Caco-2 (cell line): ENCODE data around the gene HOXB7. TPM values are rescaled to one million over a fixed set of nuclear protein-coding genes. Genes with fewer than 3 reads are reported as not detected.

ENCODE experiments used
- BruUV-seq: library from RNA; stranded (reverse); fragments of 400-500 nt; replicated peaks from 2 replicates; lab custom pipeline; 2021; lab: Mats Ljungman, UMichigan
- CTCF ChIA-PET: fragments of 300-600 bp; sonication (Branson Sonifier 250); formaldehyde crosslinking; loops from one replicate; lab custom pipeline; 2022; ENCODE audit warnings: antibody characterized with exemption; lab: Charles Lee
- POLR2A ChIA-PET: fragments of 300-600 bp; sonication (Branson Sonifier 250); formaldehyde crosslinking; loops from one replicate; lab custom pipeline; 2022; ENCODE audit warnings: antibody characterized with exemption; lab: Charles Lee
- DNase-seq, 2 experiments: peaks; one replicate each; pipeline versions ENCODE4 v3.0.0 to v3.0.0-alpha.2; 2020 to 2022
- H3K27me3 ChIP-seq: replicated peaks from 2 replicates; pipeline ENCODE4 v1.6.0; 2011; ENCODE audit warnings: low read length; ENCODE audit not compliant: control insufficient read depth, insufficient read depth
- H3K36me3 ChIP-seq: 2 replicates; pipeline ENCODE4 v1.5.1; 2011; ENCODE audit warnings: low read length; ENCODE audit not compliant: control insufficient read depth, insufficient read depth
- H3K4me1 ChIP-seq: fragments of 250-450 bp; sonication (Bioruptor Pico); 2 replicates; pipeline ENCODE4 v1.5.1; 2020; ENCODE audit warnings: mild to moderate bottlenecking
- H3K4me3 ChIP-seq: 2 replicates; pipeline ENCODE4 v1.5.1; 2011; ENCODE audit warnings: low read depth, mild to moderate bottlenecking, control low read depth, low read length
- H3K9me3 ChIP-seq: fragments of 250-450 bp; sonication (Bioruptor Pico); 2 replicates; pipeline ENCODE4 v1.5.1; 2020; ENCODE audit warnings: mild to moderate bottlenecking, moderate library complexity
- H3K27ac Mint-ChIP-seq: one replicate; pipeline ENCODE4 v1.8.0; 2022; ENCODE audit warnings: mixed read lengths; ENCODE audit not compliant: unreplicated experiment
- H3K27me3 Mint-ChIP-seq: one replicate; pipeline ENCODE4 v1.8.0; 2022; ENCODE audit warnings: mixed read lengths; ENCODE audit not compliant: insufficient read depth, unreplicated experiment
- H3K36me3 Mint-ChIP-seq: one replicate; pipeline ENCODE4 v1.8.0; 2022; ENCODE audit warnings: mild to moderate bottlenecking, mixed read lengths; ENCODE audit not compliant: insufficient read depth, unreplicated experiment
- H3K4me1 Mint-ChIP-seq: one replicate; pipeline ENCODE4 v1.8.0; 2022; ENCODE audit warnings: low read depth, mixed read lengths; ENCODE audit not compliant: unreplicated experiment
- H3K4me3 Mint-ChIP-seq: one replicate; pipeline ENCODE4 v1.8.0; 2022; ENCODE audit warnings: mild to moderate bottlenecking, moderate library complexity, mixed read lengths; ENCODE audit not compliant: unreplicated experiment
- H3K9me3 Mint-ChIP-seq: one replicate; pipeline ENCODE4 v1.8.0; 2022; ENCODE audit warnings: mixed read lengths; ENCODE audit not compliant: unreplicated experiment
- intact Hi-C: fragments of 100-400 bp; cut with micrococcal nuclease; formaldehyde crosslinking; loops from one replicate; pipeline ENCODE4 v1.10.0; 2022; ENCODE audit not compliant: unreplicated experiment
- total RNA-seq: library from RNA; stranded (reverse); gene quantifications from 2 replicates; pipeline ENCODE4 v1.2.3, GENCODE V29; 2022
- TF ChIP-seq, protein P1 (sequence below), 2 experiments: fragments of 200-600 bp in 1 of 2; IDR thresholded peaks; 1 replicate in 1 of 2; 2 replicates in 1 of 2; pipeline versions ENCODE4 v1.5.1 to v1.8.0; 2011 to 2022; ENCODE audit warnings: antibody characterized with exemption in 1 of 2, control low read depth in 1 of 2, inconsistent platforms in 1 of 2, low read depth in 1 of 2, low read length in 1 of 2, mild to moderate bottlenecking in 1 of 2, moderate library complexity in 1 of 2; ENCODE audit not compliant: insufficient read depth in 1 of 2, severe bottlenecking in 1 of 2, unreplicated experiment in 1 of 2

The HOXB7 gene
- total RNA-seq, 1 experiment from 2014 or later: 28.2 TPM

DNA sequence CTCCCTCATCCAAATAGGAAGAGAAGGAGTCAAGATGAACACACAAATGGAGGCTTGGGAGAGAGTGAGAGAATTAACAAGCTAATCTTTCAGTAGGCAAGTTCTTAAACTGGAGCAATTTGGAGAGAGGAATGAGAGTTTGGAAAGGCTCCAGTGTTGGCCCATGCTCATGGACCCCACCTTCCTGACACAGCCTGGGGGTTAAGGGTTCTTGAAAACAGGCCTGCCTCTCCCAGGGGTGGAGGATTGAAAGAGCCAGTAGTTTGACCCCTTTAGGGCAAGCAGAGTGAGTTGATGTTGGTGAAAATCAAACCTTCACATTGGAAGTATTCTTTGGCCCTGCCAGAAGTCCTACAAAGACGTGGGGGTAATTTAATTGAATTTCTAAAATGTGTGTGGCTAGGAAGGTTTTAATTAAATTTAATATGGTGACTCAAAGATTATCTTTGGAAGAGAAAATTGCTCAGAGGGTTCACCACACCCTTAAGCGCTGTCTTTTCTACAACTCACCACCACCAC is 26.5 kb downstream of the HOXB7 start:
- POLR2A ChIA-PET: no interaction called here
- CTCF ChIA-PET: interaction anchor here (1.0 kb wide), 2 partner anchors 91 to 110 kb away, joined by 3 to 6 read pairs; no protein-coding TSS in a partner anchor
- Histone ChIP-seq H3K4me3 (no peak overlapping the region), H3K9me3 (no peaks in the 10 kb centered on the region), H3K27me3 (peaks cover 14% of the 10 kb centered on the region), H3K4me1 (peaks cover 28% of the 10 kb centered on the region), H3K36me3 (no peaks in the 10 kb centered on the region)
- no peaks in the 10 kb centered on the region for H3K9me3 Mint-ChIP-seq
- no peaks in the 10 kb centered on the region for H3K36me3 Mint-ChIP-seq
- TF ChIP-seq, protein P1, sequence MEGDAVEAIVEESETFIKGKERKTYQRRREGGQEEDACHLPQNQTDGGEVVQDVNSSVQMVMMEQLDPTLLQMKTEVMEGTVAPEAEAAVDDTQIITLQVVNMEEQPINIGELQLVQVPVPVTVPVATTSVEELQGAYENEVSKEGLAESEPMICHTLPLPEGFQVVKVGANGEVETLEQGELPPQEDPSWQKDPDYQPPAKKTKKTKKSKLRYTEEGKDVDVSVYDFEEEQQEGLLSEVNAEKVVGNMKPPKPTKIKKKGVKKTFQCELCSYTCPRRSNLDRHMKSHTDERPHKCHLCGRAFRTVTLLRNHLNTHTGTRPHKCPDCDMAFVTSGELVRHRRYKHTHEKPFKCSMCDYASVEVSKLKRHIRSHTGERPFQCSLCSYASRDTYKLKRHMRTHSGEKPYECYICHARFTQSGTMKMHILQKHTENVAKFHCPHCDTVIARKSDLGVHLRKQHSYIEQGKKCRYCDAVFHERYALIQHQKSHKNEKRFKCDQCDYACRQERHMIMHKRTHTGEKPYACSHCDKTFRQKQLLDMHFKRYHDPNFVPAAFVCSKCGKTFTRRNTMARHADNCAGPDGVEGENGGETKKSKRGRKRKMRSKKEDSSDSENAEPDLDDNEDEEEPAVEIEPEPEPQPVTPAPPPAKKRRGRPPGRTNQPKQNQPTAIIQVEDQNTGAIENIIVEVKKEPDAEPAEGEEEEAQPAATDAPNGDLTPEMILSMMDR (IDR thresholded peaks at IDR 0.05; ENCODE audit: insufficient read depth in 1 of 2, low read depth in 1 of 2, low read length in 1 of 2, severe bottlenecking in 1 of 2, unreplicated experiment in 1 of 2): no peak
- no TSS peak for BruUV-seq
- no peak for DNase-seq
- H3K27ac Mint-ChIP-seq: no peak overlapping the region
- H3K4me3 Mint-ChIP-seq: no peak overlapping the region
- peaks cover 40% of the 10 kb centered on the region for H3K4me1 Mint-ChIP-seq
- H3K27me3 Mint-ChIP-seq: peaks cover 40% of the 10 kb centered on the region
- intact Hi-C loops: no loop called here

DNA sequence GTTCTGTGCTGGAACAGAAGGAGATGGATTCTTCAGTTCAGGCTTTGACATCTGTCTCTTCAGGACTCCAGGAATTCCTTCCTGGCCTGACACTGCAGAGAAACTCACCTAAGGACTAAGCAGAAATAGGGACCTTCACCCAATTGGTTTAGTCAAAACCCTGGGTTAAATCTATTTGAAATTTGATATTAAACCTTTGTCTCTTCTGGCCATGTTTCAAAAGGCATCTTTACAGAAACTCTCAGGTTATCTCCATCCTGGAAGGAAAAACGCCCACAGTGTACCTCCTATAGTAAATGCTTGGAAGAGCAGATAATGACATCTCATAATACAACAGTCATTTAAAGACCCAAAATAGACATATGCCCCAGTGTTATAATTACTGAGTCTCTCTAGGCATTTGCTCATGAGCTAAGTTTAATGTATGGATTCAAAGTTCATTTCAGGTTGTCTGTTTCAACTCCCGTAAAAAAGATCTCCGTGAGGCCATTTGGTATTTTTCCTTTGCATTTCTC is 27.1 kb downstream of the HOXB7 start:
- ChIA-PET CTCF (interaction anchor here (1.0 kb wide), 3 partner anchors 86 to 109 kb away, joined by 3 to 6 read pairs (median 3); no protein-coding TSS in a partner anchor), POLR2A (no interaction called here)
- no peaks in the 10 kb centered on the region for H3K9me3 ChIP-seq
- intact Hi-C loops: no loop called here
- H3K27me3 Mint-ChIP-seq: peaks cover 45% of the 10 kb centered on the region
- H3K36me3 ChIP-seq: no peaks in the 10 kb centered on the region
- no peak overlapping the region for H3K4me3 ChIP-seq
- no peaks in the 10 kb centered on the region for H3K9me3 Mint-ChIP-seq
- peaks cover 3% of the 10 kb centered on the region for H3K36me3 Mint-ChIP-seq
- peaks cover 34% of the 10 kb centered on the region for H3K4me1 ChIP-seq
- H3K4me3 Mint-ChIP-seq: no peak overlapping the region
- H3K27me3 ChIP-seq: peaks cover 14% of the 10 kb centered on the region
- TF ChIP-seq, protein P1 (IDR thresholded peaks at IDR 0.05; ENCODE audit: insufficient read depth in 1 of 2, low read depth in 1 of 2, low read length in 1 of 2, severe bottlenecking in 1 of 2, unreplicated experiment in 1 of 2): no peak
- no TSS peak for BruUV-seq
- peaks cover 45% of the 10 kb centered on the region for H3K4me1 Mint-ChIP-seq
- no peak for DNase-seq
- no peak overlapping the region for H3K27ac Mint-ChIP-seq

GRCh38 chr17:48582750-48583069 is 28.1 kb downstream of the HOXB7 start:
- Histone ChIP-seq H3K27me3 (peaks cover 8% of the 10 kb centered on the region), H3K4me1 (peaks cover 36% of the 10 kb centered on the region), H3K4me3 (no peak overlapping the region), H3K9me3 (no peaks in the 10 kb centered on the region), H3K36me3 (no peaks in the 10 kb centered on the region)
- no TSS peak for BruUV-seq
- Mint-ChIP-seq H3K36me3 (peaks cover 4% of the 10 kb centered on the region), H3K4me3 (no peak overlapping the region), H3K27ac (no peak overlapping the region), H3K27me3 (peaks cover 39% of the 10 kb centered on the region), H3K4me1 (peaks cover 46% of the 10 kb centered on the region), H3K9me3 (no peaks in the 10 kb centered on the region)
- ChIA-PET CTCF (interaction anchor here (1.0 kb wide), 1 partner anchor 85 kb away, joined by 3 read pairs; no protein-coding TSS in a partner anchor), POLR2A (no interaction called here)
- DNase-seq: no peak
- intact Hi-C loops: no loop called here
- TF ChIP-seq, protein P1 (IDR thresholded peaks at IDR 0.05; ENCODE audit: insufficient read depth in 1 of 2, low read depth in 1 of 2, low read length in 1 of 2, severe bottlenecking in 1 of 2, unreplicated experiment in 1 of 2): no peak
